SU-DHL-6 (cell line): ENCODE measurements around the gene LRRFIP1.

Source experiments
- H2AFZ ChIP-seq: fragments of 200-600 bp; sonication (generic); 2 replicates; pipeline ENCODE4 v1.6.1; 2014; ENCODE audit warnings: low read depth, mild to moderate bottlenecking, moderate library complexity, mixed read lengths, antibody characterized with exemption, low read length; ENCODE audit not compliant: severe bottlenecking
- H3F3A ChIP-seq: fragments of 200-600 bp; shearing (Covaris generic); 2 replicates; pipeline ENCODE4 v1.6.0; 2016; ENCODE audit warnings: antibody characterized with exemption, mild to moderate bottlenecking; ENCODE audit not compliant: insufficient read depth
- H3K27ac ChIP-seq: fragments of 200-600 bp; sonication (generic); 2 replicates; pipeline ENCODE4 v1.5.1; 2016; ENCODE audit warnings: low read depth, mild to moderate bottlenecking, low read length, moderate library complexity, mixed read lengths
- H3K27me3 ChIP-seq: fragments of 200-600 bp; sonication (generic), shearing (Covaris generic); 2 replicates; pipeline ENCODE4 v1.6.0; 2014; ENCODE audit warnings: mild to moderate bottlenecking, low read length
- H3K36me3 ChIP-seq: fragments of 200-600 bp; sonication (generic); 2 replicates; pipeline ENCODE4 v1.6.1; 2014; ENCODE audit warnings: mild to moderate bottlenecking, low read length, mixed read lengths
- H3K4me2 ChIP-seq: fragments of 300-600, 200-600 bp; shearing (Covaris generic), sonication (generic); 2 replicates; pipeline ENCODE4 v1.6.0; 2014; ENCODE audit warnings: low read length, low read depth, mild to moderate bottlenecking; ENCODE audit not compliant: poor library complexity, severe bottlenecking
- H3K4me3 ChIP-seq: fragments of 200-600 bp; sonication (generic); 2 replicates; pipeline ENCODE4 v1.5.1; 2014; ENCODE audit warnings: antibody characterized with exemption, low read length, mild to moderate bottlenecking, mixed read lengths; ENCODE audit not compliant: insufficient read depth, poor library complexity, severe bottlenecking
- H3K79me2 ChIP-seq: fragments of 200-600 bp; sonication (generic); 2 replicates; pipeline ENCODE4 v1.6.1; 2014; ENCODE audit warnings: mild to moderate bottlenecking, low read length, moderate library complexity; ENCODE audit not compliant: insufficient read depth
- H3K9ac ChIP-seq: fragments of 200-600 bp; sonication (generic); 2 replicates; pipeline ENCODE4 v1.7.0; 2014; ENCODE audit warnings: mild to moderate bottlenecking, low read length
- H3K9me2 ChIP-seq: fragments of 200-600 bp; sonication (generic); replicated peaks from 2 replicates; pipeline ENCODE4 v1.6.1; 2014; ENCODE audit warnings: low read length; ENCODE audit not compliant: insufficient read depth
- H3K9me3 ChIP-seq: fragments of 200-600 bp; sonication (generic); 2 replicates; pipeline ENCODE4 v1.6.1; 2014; ENCODE audit warnings: low read length, mixed read lengths; ENCODE audit not compliant: insufficient read depth
- H4K20me1 ChIP-seq: fragments of 200-600 bp; sonication (generic); 2 replicates; pipeline ENCODE4 v1.6.1; 2014; ENCODE audit warnings: low read depth, mild to moderate bottlenecking, antibody characterized with exemption, low read length, moderate library complexity, mixed read lengths
- CTCF ChIP-seq: fragments of 200-600 bp; sonication (generic); IDR thresholded peaks from one replicate; pipeline ENCODE4 v1.5.1; 2017; ENCODE audit warnings: antibody characterized with exemption, mild to moderate bottlenecking, low read length, moderate library complexity; ENCODE audit not compliant: insufficient read depth, poor library complexity, severe bottlenecking
- EZH2phosphoT487 ChIP-seq: fragments of 200-600 bp; sonication (generic), shearing (Covaris generic); conservative IDR thresholded peaks from 2 replicates; pipeline ENCODE4 v1.6.1; 2018; ENCODE audit warnings: mild to moderate bottlenecking, antibody characterized with exemption, low read length, moderate library complexity, mixed read lengths

LRRFIP1 gene

DNA sequence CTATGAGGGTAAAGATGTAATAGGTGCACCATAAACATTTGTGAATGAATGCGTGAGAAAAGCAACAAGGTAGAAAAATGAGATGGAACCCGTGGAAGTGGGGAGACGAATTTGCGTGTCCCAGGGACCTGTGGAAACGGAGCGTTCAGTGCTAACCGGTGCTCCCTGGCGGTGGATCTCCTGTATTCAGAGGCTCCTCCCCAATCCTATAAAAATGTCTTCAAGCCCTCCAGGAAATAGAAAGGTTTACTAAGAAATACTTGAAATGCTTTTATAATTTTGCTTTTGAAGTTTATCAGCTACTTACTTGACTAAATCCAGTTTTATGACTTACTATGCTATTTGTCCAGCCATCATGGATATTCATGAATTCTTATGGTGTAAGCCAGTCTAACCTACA, 108.4 kb downstream of the LRRFIP1 start:
- no peak overlapping the region for H3K27ac ChIP-seq
- H3K9me3 ChIP-seq, result no peaks in the 10 kb centered on the region
- no peaks in the 10 kb centered on the region for H3K27me3 ChIP-seq
- H3K4me3 ChIP-seq, result no peak overlapping the region
- TF ChIP-seq EZH2phosphoT487, result no peak
- TF ChIP-seq CTCF, result no peak
- H3K9me2 ChIP-seq, result no peaks in the 10 kb centered on the region
- no peak overlapping the region for H3K4me2 ChIP-seq
- no peak overlapping the region for H3K9ac ChIP-seq
- no peaks in the 10 kb centered on the region; the same call in 1 of the 2 replicates for H4K20me1 ChIP-seq
- H3K79me2 ChIP-seq, result no peaks in the 10 kb centered on the region
- no peaks in the 10 kb centered on the region for H3K36me3 ChIP-seq
- no peak overlapping the region for H2AFZ ChIP-seq
- no peaks in the 10 kb centered on the region for H3F3A ChIP-seq

- Histone ChIP-seq H3K79me2 (no peaks in the 10 kb centered on the region), H3K9me2 (no peaks in the 10 kb centered on the region), H3K9ac (no peak overlapping the region), H3K27ac (no peak overlapping the region), H3K9me3 (no peaks in the 10 kb centered on the region), H4K20me1 (no peaks in the 10 kb centered on the region), H3K27me3 (no peaks in the 10 kb centered on the region), H3K4me3 (no peak overlapping the region), H3F3A (no peaks in the 10 kb centered on the region), H2AFZ (no peak overlapping the region), H3K4me2 (no peak overlapping the region), H3K36me3 (no peaks in the 10 kb centered on the region)
- TF ChIP-seq EZH2phosphoT487, result no peak
- TF ChIP-seq CTCF, result no peak
These were observed 109.4 kb downstream of the LRRFIP1 start for GRCh38 chr2:237736783-237737182.

- no peak for TF ChIP-seq CTCF
- TF ChIP-seq EZH2phosphoT487, result no peak
- H3K4me3 ChIP-seq, result no peak overlapping the region
- H3K36me3 ChIP-seq, result no peaks in the 10 kb centered on the region
- no peaks in the 10 kb centered on the region for H4K20me1 ChIP-seq
- no peaks in the 10 kb centered on the region for H3K9me2 ChIP-seq
- no peaks in the 10 kb centered on the region for H3K27me3 ChIP-seq
- no peaks in the 10 kb centered on the region for H3K79me2 ChIP-seq
- H3K9ac ChIP-seq, result no peak overlapping the region
- H2AFZ ChIP-seq, result no peak overlapping the region
- H3K9me3 ChIP-seq, result no peaks in the 10 kb centered on the region
- H3K4me2 ChIP-seq, result no peak overlapping the region
- H3K27ac ChIP-seq, result no peak overlapping the region
- no peaks in the 10 kb centered on the region for H3F3A ChIP-seq
These were observed 109.9 kb downstream of the LRRFIP1 start for GRCh38 chr2:237737196-237737865.
